Neural cell (in vitro differentiated cells): ENCODE measurements around the gene DHCR24. TPM values are rescaled to one million over a fixed set of nuclear protein-coding genes. Genes with fewer than 3 reads are reported as not detected.

ENCODE experiments used
- H2AFZ ChIP-seq: fragments of 200-600, 300-800 bp; sonication (generic), shearing (Covaris generic); 2 replicates; pipeline ENCODE4 v1.6.0; 2014; ENCODE audit warnings: low read depth, mild to moderate bottlenecking, antibody characterized with exemption, low read length, moderate library complexity
- H3F3A ChIP-seq: fragments of 200-600 bp; shearing (Covaris generic); 2 replicates; pipeline ENCODE4 v1.6.1; 2016; ENCODE audit warnings: mild to moderate bottlenecking, moderate library complexity, mixed read lengths, antibody characterized with exemption, low read length; ENCODE audit not compliant: insufficient read depth, poor library complexity, severe bottlenecking
- H3K27ac ChIP-seq: fragments of 200-600, 300-800 bp; sonication (generic), shearing (Covaris generic); 2 replicates; pipeline ENCODE4 v1.5.1; 2014; ENCODE audit warnings: mild to moderate bottlenecking, low read length, moderate library complexity
- H3K27me3 ChIP-seq: fragments of 300-800, 200-600 bp; sonication (generic), shearing (Covaris generic); 2 replicates; pipeline ENCODE4 v1.6.0; 2014; ENCODE audit warnings: mild to moderate bottlenecking, low read depth, low read length, moderate library complexity; ENCODE audit not compliant: insufficient read depth
- H3K36me3 ChIP-seq: fragments of 300-800, 200-600 bp; sonication (generic), shearing (Covaris generic); 2 replicates; pipeline ENCODE4 v1.5.1; 2014; ENCODE audit warnings: mild to moderate bottlenecking, antibody characterized with exemption, low read length, moderate library complexity; ENCODE audit not compliant: insufficient read depth
- H3K4me2 ChIP-seq: fragments of 300-800, 200-600 bp; sonication (generic), shearing (Covaris generic); 2 replicates; pipeline ENCODE4 v1.6.0; 2014; ENCODE audit warnings: mild to moderate bottlenecking, low read length
- H3K4me3 ChIP-seq: fragments of 300-800, 200-600 bp; sonication (generic), shearing (Covaris generic); 2 replicates; pipeline ENCODE4 v1.5.1; 2014; ENCODE audit warnings: mild to moderate bottlenecking, low read length, moderate library complexity
- H3K79me2 ChIP-seq: fragments of 200-600 bp; shearing (Covaris generic); replicated peaks from 2 replicates; pipeline ENCODE4 v1.6.0; 2014; ENCODE audit warnings: mild to moderate bottlenecking, low read length, moderate library complexity; ENCODE audit not compliant: insufficient read depth
- H3K9ac ChIP-seq: fragments of 300-800, 200-600 bp; sonication (generic), shearing (Covaris generic); 2 replicates; pipeline ENCODE4 v1.6.1; 2016; ENCODE audit warnings: mild to moderate bottlenecking, low read length, mixed read lengths
- H3K9me2 ChIP-seq: fragments of 200-600 bp; shearing (Covaris generic); 2 replicates; pipeline ENCODE4 v1.6.1; 2016; ENCODE audit warnings: mild to moderate bottlenecking, low read length, mixed read lengths; ENCODE audit not compliant: insufficient read depth
- H3K9me3 ChIP-seq: fragments of 200-600, 300-800 bp; sonication (generic), shearing (Covaris generic); 2 replicates; pipeline ENCODE4 v1.6.1; 2016; ENCODE audit warnings: mild to moderate bottlenecking, mixed run types, low read length, moderate library complexity, mixed read lengths
- H4K20me1 ChIP-seq: fragments of 200-600 bp; shearing (Covaris generic); 2 replicates; pipeline ENCODE4 v1.6.1; 2016; ENCODE audit warnings: mild to moderate bottlenecking, mixed run types; ENCODE audit not compliant: insufficient read depth
- CTCF ChIP-seq: fragments of 450-650 bp; IDR thresholded peaks from 2 replicates; pipeline ENCODE4 v1.5.1; 2014; ENCODE audit warnings: antibody characterized with exemption, mild to moderate bottlenecking, moderate library complexity; ENCODE audit not compliant: poor library complexity, severe bottlenecking
- EP300 ChIP-seq: fragments of 450-650 bp; conservative IDR thresholded peaks from 2 replicates; pipeline ENCODE4 v1.6.1; 2014; ENCODE audit warnings: antibody characterized with exemption, mild to moderate bottlenecking, moderate library complexity; ENCODE audit not compliant: poor library complexity, severe bottlenecking
- EZH2 ChIP-seq: fragments of 200-600, 300-800 bp; shearing (Covaris generic), sonication (generic); IDR thresholded peaks from 2 replicates; pipeline ENCODE4 v1.6.1; 2014; ENCODE audit warnings: antibody characterized with exemption, low read length, borderline replicate concordance, mild to moderate bottlenecking; ENCODE audit not compliant: insufficient read depth, poor library complexity, severe bottlenecking
- MXI1 ChIP-seq: fragments of 450-650 bp; conservative IDR thresholded peaks from 2 replicates; pipeline ENCODE4 v1.6.1; 2014; ENCODE audit warnings: antibody characterized with exemption, mild to moderate bottlenecking; ENCODE audit not compliant: poor library complexity, severe bottlenecking
- POLR2AphosphoS5 ChIP-seq: IDR thresholded peaks from 2 replicates; pipeline ENCODE4 v1.6.1; 2012
- RAD21 ChIP-seq: fragments of 450-650 bp; conservative IDR thresholded peaks from 2 replicates; pipeline ENCODE4 v1.6.1; 2014; ENCODE audit warnings: antibody characterized with exemption, mild to moderate bottlenecking, moderate library complexity
- REST ChIP-seq: IDR thresholded peaks from 2 replicates; pipeline ENCODE4 v1.6.1; 2012; ENCODE audit warnings: borderline replicate concordance
- SMC3 ChIP-seq: fragments of 450-650 bp; conservative IDR thresholded peaks from 2 replicates; pipeline ENCODE4 v1.6.1; 2014; ENCODE audit warnings: antibody characterized with exemption, mild to moderate bottlenecking, moderate library complexity; ENCODE audit not compliant: poor library complexity
- TAF1 ChIP-seq: IDR thresholded peaks from 2 replicates; pipeline ENCODE4 v1.6.1; 2012; ENCODE audit warnings: low read depth
- polyA plus RNA-seq: library from polyadenylated mRNA; depleted of rRNA; stranded (reverse); fragments of >200 nt; gene quantifications from 2 replicates; pipeline ENCODE4 v1.2.3, GENCODE V29; 2014

The DHCR24 gene
- polyA plus RNA-seq, 1 donor from 2014 or later, result 91.3 TPM

- H3K9me2 ChIP-seq, result no peaks in the 10 kb centered on the region
- no peaks in the 10 kb centered on the region for H3K27me3 ChIP-seq
- no peak overlapping the region for H3K27ac ChIP-seq
- no peak overlapping the region for H3K4me2 ChIP-seq
- no peaks in the 10 kb centered on the region for H3K36me3 ChIP-seq
- H3K79me2 ChIP-seq, result no peaks in the 10 kb centered on the region
- H3K4me3 ChIP-seq, result no peak overlapping the region
- H2AFZ ChIP-seq, result no peak overlapping the region
- no peak overlapping the region for H3K9ac ChIP-seq
- no peaks in the 10 kb centered on the region for H3K9me3 ChIP-seq
- no peaks in the 10 kb centered on the region for H4K20me1 ChIP-seq
- no peaks in the 10 kb centered on the region for H3F3A ChIP-seq
- TF ChIP-seq SMC3, result no peak
- no peak for TF ChIP-seq POLR2AphosphoS5
- no peak for TF ChIP-seq REST
- no peak for TF ChIP-seq EZH2
- TF ChIP-seq EP300, result no peak
- TF ChIP-seq TAF1, result no peak
Measured at GRCh38 chr1:54818461-54819194, 68.4 kb downstream of the DHCR24 start.

- Histone ChIP-seq H3F3A (no peaks in the 10 kb centered on the region), H2AFZ (no peak overlapping the region), H3K9me3 (no peaks in the 10 kb centered on the region), H3K9ac (no peak overlapping the region), H3K9me2 (no peaks in the 10 kb centered on the region), H3K27me3 (no peaks in the 10 kb centered on the region), H3K79me2 (no peaks in the 10 kb centered on the region), H3K27ac (no peak overlapping the region), H3K36me3 (no peaks in the 10 kb centered on the region), H3K4me2 (no peak overlapping the region), H3K4me3 (no peak overlapping the region), H4K20me1 (no peaks in the 10 kb centered on the region)
- TF ChIP-seq POLR2AphosphoS5 (no peak), EZH2 (no peak), SMC3 (no peak), EP300 (no peak), MXI1 (no peak), REST (no peak), CTCF (no peak), TAF1 (no peak), RAD21 (no peak)
Measured at GRCh38 chr1:54816951-54817350, 70.0 kb downstream of the DHCR24 start.
